ENCODE results near the gene TM9SF2.
A peak's percentile ranks its signal among the peaks of the same experiment; 100 is the strongest.

TM9SF2 gene

GRCh38 chr13:99596180-99596579 is 94.9 kb downstream of the TM9SF2 start:
- intact Hi-C loops (cut with DNase I; ENCODE audit: low total_unique reads), result no loop called here
- TF ChIP-seq CTCF (IDR thresholded peaks at IDR 0.05), result no peak
- H3K4me1 ChIP-seq, result peaks cover 0 to 3% (median 0%) of the 10 kb centered on the region in 4 donors
- H3K27ac ChIP-seq, result no peak overlapping the region
- no peak overlapping the region for H3K4me3 ChIP-seq
- H3K9me3 ChIP-seq, result no peaks in the 10 kb centered on the region
- H3K36me3 ChIP-seq, result no peaks in the 10 kb centered on the region
- DNase-seq, result no peak
- H3K27me3 ChIP-seq, result no peaks in the 10 kb centered on the region

- DNase-seq, result no peak
Measured at GRCh38 chr13:99600318-99600717, 99.0 kb downstream of the TM9SF2 start.

GRCh38 chr13:99601535-99601934 is 100.3 kb downstream of the TM9SF2 start:
- no peak for TF ChIP-seq CTCF (IDR thresholded peaks at IDR 0.05)
- Histone ChIP-seq H3K9me3 (no peaks in the 10 kb centered on the region), H3K4me1 (peaks cover 0 to 9% (median 7%) of the 10 kb centered on the region in 4 donors), H3K27ac (no peak overlapping the region), H3K4me3 (no peak overlapping the region), H3K27me3 (no peaks in the 10 kb centered on the region), H3K36me3 (no peaks in the 10 kb centered on the region)
- intact Hi-C loops (cut with DNase I; ENCODE audit: low total_unique reads), result loop anchor here (10.0 kb wide), 1 partner anchor 107 kb away; no protein-coding TSS in a partner anchor
- DNase-seq, result no peak

More at GRCh38 chr13:99600318-99600717, 99.0 kb downstream of the TM9SF2 start:
- no peak for TF ChIP-seq CTCF (IDR thresholded peaks at IDR 0.05)
- H3K4me3 ChIP-seq, result no peak overlapping the region
- H3K27ac ChIP-seq, result no peak overlapping the region
- no peaks in the 10 kb centered on the region for H3K9me3 ChIP-seq
- no peaks in the 10 kb centered on the region for H3K27me3 ChIP-seq
- H3K4me1 ChIP-seq, result peaks cover 0 to 1% (median under 1%) of the 10 kb centered on the region in 4 donors
- no peaks in the 10 kb centered on the region for H3K36me3 ChIP-seq
- intact Hi-C loops (cut with DNase I; ENCODE audit: low total_unique reads), result loop anchor here (10.0 kb wide), 1 partner anchor 106 kb away; no protein-coding TSS in a partner anchor

- no peak for DNase-seq
- intact Hi-C loops (cut with DNase I; ENCODE audit: low total_unique reads), result loop anchor here (10.0 kb wide), 1 partner anchor 110 kb away; no protein-coding TSS in a partner anchor
- H3K27ac ChIP-seq, result no peak overlapping the region
- no peak overlapping the region for H3K4me3 ChIP-seq
- H3K27me3 ChIP-seq, result no peaks in the 10 kb centered on the region
- H3K9me3 ChIP-seq, result no peaks in the 10 kb centered on the region
- TF ChIP-seq CTCF (IDR thresholded peaks at IDR 0.05), result no peak
- H3K36me3 ChIP-seq, result no peaks in the 10 kb centered on the region
- peaks cover 0 to 15% (median 8%) of the 10 kb centered on the region in 4 donors for H3K4me1 ChIP-seq
Measured at GRCh38 chr13:99604636-99605035, 103.4 kb downstream of the TM9SF2 start.

GRCh38 chr13:99605420-99606323 is 104.4 kb downstream of the TM9SF2 start:
- intact Hi-C loops (cut with DNase I; ENCODE audit: low total_unique reads), result loop anchor here (10.0 kb wide), 1 partner anchor 111 kb away; no protein-coding TSS in a partner anchor
- Histone ChIP-seq H3K27ac (peak overlapping the region; percentile 79 to 80), H3K4me1 (peaks cover 0 to 15% (median 8%) of the 10 kb centered on the region in 4 donors), H3K4me3 (peak overlapping the region; percentile 78 to 80), H3K36me3 (no peaks in the 10 kb centered on the region), H3K9me3 (no peaks in the 10 kb centered on the region), H3K27me3 (no peaks in the 10 kb centered on the region)
- TF ChIP-seq CTCF (IDR thresholded peaks at IDR 0.05), result peak; percentile 11 to 20
- DNase-seq, result peak; percentile 40 to 80
